Right atrium auricular region (tissue), 2 donors: ENCODE measurements around the gene MYO5B. TPM values are rescaled to one million over a fixed set of nuclear protein-coding genes. Genes with fewer than 3 reads are reported as not detected.

Experiments used
- DNase-seq: peaks from one replicate; pipeline ENCODE4 v3.0.0-alpha.2; 2019; ENCODE audit warnings: low spot score
- H3K27ac ChIP-seq, 2 donors: fragments of 200-600 bp; sonication (generic); 1 replicate in 1 of 2; 2 replicates in 1 of 2; pipeline ENCODE4 v1.5.1; 2016 to 2019
- H3K27me3 ChIP-seq, 2 donors: fragments of 200-600 bp; sonication (generic); one replicate each; pipeline versions ENCODE4 v1.5.1 to v1.6.0; 2017 to 2019
- H3K36me3 ChIP-seq: fragments of 200-600 bp; sonication (generic); one replicate; pipeline ENCODE4 v1.5.1; 2016
- H3K4me1 ChIP-seq, 2 donors: fragments of 200-600 bp; sonication (generic); one replicate each; pipeline versions ENCODE4 v1.5.1 to v1.6.0; 2017 to 2019
- H3K4me3 ChIP-seq, 2 donors: fragments of 200-600 bp; sonication (generic); 1 replicate in 1 of 2; 2 replicates in 1 of 2; pipeline ENCODE4 v1.5.1; 2017 to 2019; ENCODE audit warnings: mild to moderate bottlenecking in 1 of 2, moderate library complexity in 1 of 2
- H3K9me3 ChIP-seq, 2 donors: fragments of 200-600 bp; sonication (generic); one replicate each; pipeline ENCODE4 v1.5.1; 2019
- total RNA-seq, 2 donors: library from RNA; depleted of rRNA; stranded (reverse); fragments of >200 nt; gene quantifications; one replicate each; pipeline ENCODE4 v1.1.0, GENCODE V29; 2016
- TF ChIP-seq, protein P1 (sequence below), 2 donors: fragments of 200-600 bp; sonication (generic); IDR thresholded peaks; one replicate each; pipeline ENCODE4 v1.5.1; 2019; ENCODE audit warnings: antibody characterized with exemption in 2 of 2

MYO5B gene
- total RNA-seq, 2 donors from 2014 or later, result 7.7 to 10.2 TPM

DNA sequence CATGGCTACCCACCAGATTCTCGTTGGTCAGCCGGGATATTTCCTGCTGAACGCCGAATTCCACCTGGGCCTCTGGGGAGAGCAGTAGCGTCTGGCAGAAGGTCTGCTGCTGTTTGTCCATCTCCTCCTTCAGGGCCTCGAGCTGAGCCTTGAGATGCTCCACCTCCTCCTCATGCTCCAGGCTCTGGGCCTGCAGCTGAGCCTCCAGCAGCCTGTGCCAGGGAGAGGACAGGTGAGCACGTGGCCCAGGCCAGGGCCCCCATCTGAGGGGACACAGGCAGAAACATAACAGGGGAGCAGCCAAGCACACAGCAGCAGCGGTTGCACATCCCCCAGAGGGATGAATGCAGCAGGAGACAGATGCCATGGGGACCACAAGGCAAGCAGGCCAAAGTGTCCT is 341.5 kb downstream of the MYO5B start:
- Histone ChIP-seq H3K9me3 (no peaks in the 10 kb centered on the region), H3K4me3 (no peak overlapping the region), H3K27ac (no peak overlapping the region), H3K4me1 (peaks cover 0 to 9% of the 10 kb centered on the region in 2 donors), H3K36me3 (no peaks in the 10 kb centered on the region), H3K27me3 (no peaks in the 10 kb centered on the region)
- DNase-seq, result peak; percentile 54
- TF ChIP-seq, protein P1, sequence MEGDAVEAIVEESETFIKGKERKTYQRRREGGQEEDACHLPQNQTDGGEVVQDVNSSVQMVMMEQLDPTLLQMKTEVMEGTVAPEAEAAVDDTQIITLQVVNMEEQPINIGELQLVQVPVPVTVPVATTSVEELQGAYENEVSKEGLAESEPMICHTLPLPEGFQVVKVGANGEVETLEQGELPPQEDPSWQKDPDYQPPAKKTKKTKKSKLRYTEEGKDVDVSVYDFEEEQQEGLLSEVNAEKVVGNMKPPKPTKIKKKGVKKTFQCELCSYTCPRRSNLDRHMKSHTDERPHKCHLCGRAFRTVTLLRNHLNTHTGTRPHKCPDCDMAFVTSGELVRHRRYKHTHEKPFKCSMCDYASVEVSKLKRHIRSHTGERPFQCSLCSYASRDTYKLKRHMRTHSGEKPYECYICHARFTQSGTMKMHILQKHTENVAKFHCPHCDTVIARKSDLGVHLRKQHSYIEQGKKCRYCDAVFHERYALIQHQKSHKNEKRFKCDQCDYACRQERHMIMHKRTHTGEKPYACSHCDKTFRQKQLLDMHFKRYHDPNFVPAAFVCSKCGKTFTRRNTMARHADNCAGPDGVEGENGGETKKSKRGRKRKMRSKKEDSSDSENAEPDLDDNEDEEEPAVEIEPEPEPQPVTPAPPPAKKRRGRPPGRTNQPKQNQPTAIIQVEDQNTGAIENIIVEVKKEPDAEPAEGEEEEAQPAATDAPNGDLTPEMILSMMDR (IDR thresholded peaks at IDR 0.05), result no peak

DNA sequence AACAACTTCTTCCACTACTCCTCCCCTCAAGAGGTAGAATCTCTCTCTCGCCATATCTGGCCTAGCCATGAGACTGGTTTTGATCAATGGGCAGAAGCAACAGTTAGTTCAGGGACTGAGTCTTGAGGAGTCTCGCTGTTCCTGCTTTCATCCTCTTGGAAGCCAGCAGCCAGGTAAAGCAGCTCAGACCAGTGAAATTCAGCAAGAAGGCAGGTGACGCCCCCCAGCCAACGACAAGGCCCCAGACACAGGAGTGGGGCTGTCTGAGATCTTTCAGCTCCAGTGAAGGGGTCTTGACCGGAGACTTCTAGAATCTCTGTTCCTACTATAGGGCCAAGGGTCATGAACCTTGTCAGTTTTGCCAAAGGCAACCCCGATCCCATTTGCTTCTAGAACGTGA is 341.9 kb downstream of the MYO5B start:
- Histone ChIP-seq H3K36me3 (no peaks in the 10 kb centered on the region), H3K27ac (no peak overlapping the region)

DNA sequence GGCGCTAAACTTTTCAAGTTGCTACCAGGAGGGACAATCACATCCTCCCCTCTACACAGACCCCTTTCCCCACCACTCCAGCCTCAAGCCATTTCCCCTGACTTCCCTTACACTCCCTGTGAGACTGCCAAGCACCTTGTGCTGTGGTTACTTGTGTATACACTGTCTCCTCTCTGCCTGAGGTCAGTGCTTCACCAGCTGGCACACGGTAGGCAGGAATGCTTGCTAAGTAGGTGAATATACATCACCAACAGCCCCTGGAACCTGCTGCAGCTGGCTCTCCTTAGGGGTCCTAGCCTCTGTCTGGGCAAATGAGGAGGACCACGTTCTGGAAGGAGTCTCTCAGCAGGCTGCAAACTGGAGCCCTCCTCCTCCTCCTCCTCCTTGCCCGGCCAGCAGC is 343.3 kb downstream of the MYO5B start:
- Histone ChIP-seq H3K9me3 (no peaks in the 10 kb centered on the region), H3K36me3 (no peaks in the 10 kb centered on the region), H3K4me3 (no peak overlapping the region), H3K4me1 (peaks cover 0 to 9% of the 10 kb centered on the region in 2 donors), H3K27me3 (no peaks in the 10 kb centered on the region), H3K27ac (no peak overlapping the region)
- peak; percentile 49 for DNase-seq
- TF ChIP-seq, protein P1 (IDR thresholded peaks at IDR 0.05), result no peak

More for the DNA sequence above, 341.9 kb downstream of the MYO5B start:
- Histone ChIP-seq H3K9me3 (no peaks in the 10 kb centered on the region), H3K4me3 (no peak overlapping the region), H3K27me3 (no peaks in the 10 kb centered on the region), H3K4me1 (peaks cover 0 to 9% of the 10 kb centered on the region in 2 donors)
- TF ChIP-seq, protein P1 (IDR thresholded peaks at IDR 0.05), result no peak
- DNase-seq, result no peak

DNA sequence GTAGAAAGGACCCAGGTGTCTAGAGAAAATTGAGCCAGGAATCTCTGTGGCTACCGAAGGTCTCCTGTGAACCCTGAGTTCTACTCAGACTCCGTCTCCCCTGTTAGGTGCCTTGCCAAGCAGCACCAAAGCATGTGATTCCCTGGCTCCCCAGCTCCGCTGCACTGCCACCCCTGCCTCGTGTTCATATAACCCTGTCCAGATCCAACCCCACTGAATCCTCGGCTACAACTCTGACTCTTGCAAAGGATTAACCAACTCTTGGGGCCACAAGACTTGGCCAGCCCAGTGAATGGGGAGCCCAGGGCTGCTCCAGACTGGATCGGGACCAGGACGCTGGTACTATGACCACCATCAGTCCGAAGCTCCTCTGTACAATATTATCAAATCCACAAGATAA is 344.3 kb downstream of the MYO5B start:
- Histone ChIP-seq H3K36me3 (no peaks in the 10 kb centered on the region), H3K27me3 (no peaks in the 10 kb centered on the region), H3K9me3 (no peaks in the 10 kb centered on the region), H3K27ac (no peak overlapping the region), H3K4me1 (peaks cover 0 to 16% of the 10 kb centered on the region in 2 donors), H3K4me3 (no peak overlapping the region)
- peak; percentile 54 for DNase-seq
- TF ChIP-seq, protein P1 (IDR thresholded peaks at IDR 0.05), result no peak

DNA sequence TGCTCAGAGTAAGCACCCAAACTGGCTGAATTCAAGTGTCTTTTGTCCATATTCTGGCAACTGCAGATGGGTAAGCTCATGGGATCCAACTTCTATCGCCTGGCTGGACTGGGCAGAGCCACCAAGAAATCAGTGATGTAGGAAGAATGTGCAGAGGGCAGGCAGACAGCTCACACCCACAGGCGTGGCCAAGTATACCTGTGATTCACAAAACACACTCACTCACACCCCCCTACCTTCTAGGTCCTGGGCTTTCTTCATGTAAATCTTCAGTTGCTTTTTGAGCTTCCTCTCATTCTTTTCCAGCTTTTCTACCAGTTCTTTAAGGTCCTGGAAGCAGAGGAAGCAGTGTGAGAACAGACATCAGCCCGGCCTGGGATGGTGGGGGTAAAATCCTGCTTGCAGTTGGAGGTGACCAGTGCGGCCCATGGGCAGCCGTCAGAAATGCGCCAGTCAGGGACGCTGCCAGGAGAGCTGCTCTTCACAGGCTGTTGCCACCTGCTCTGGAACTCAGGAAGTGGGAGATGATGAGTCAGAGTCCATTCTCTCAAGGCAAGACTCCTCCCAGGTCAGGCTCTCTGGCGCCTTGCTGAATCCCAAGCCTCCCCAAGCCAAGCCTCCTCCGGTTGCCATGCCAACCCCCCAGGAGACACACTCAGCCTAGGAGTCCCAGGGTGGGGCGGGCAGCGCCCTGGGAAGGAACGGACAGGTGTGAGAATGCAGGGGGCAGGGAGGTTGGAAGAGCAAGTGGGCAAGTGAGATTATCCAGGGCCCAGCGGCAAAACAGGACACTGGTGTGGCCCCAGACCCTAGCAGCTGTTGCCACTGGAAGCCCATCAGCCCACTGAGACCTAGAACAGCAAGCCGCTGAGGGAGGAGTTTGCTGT is 345.4 kb downstream of the MYO5B start:
- Histone ChIP-seq H3K27me3 (no peaks in the 10 kb centered on the region), H3K9me3 (no peaks in the 10 kb centered on the region), H3K4me1 (peaks cover 0 to 16% of the 10 kb centered on the region in 2 donors), H3K27ac (no peak overlapping the region), H3K36me3 (no peaks in the 10 kb centered on the region), H3K4me3 (no peak overlapping the region)
- TF ChIP-seq, protein P1 (IDR thresholded peaks at IDR 0.05), result no peak
- peak; percentile 58 for DNase-seq
